Gastrocnemius medialis (tissue), 4 donors: ENCODE data around the gene RNU5D-1. TPM values are rescaled to one million over a fixed set of nuclear protein-coding genes. Genes with fewer than 3 reads are reported as not detected.
"Not testable (repeated sequence)": the region's sequence is repeated elsewhere in the genome, so short reads cannot be mapped to it uniquely, and the experiment has no call there.

Source experiments
- ATAC-seq, 2 donors: fragments of 150-250 bp; one replicate each; pipeline ENCODE4 v1.9.1; 2016
- DNase-seq, 2 donors: peaks; one replicate each; pipeline ENCODE4 v3.0.0-alpha.2; 2019
- H3K27ac ChIP-seq, 4 donors: fragments of 200-600 bp; sonication (generic); 1 replicate in 1 of 4; 2 replicates in 3 of 4; pipeline ENCODE4 v1.5.1; 2016 to 2018; ENCODE audit warnings: mild to moderate bottlenecking in 2 of 4, moderate library complexity in 1 of 4
- H3K27me3 ChIP-seq, 3 donors: fragments of 200-600 bp; sonication (generic) in 2 of 3; 1 replicate in 1 of 3; 2 replicates in 2 of 3; pipeline versions ENCODE4 v1.5.1 to v1.6.0; 2016 to 2019; ENCODE audit warnings: mild to moderate bottlenecking in 1 of 3, moderate library complexity in 1 of 3
- H3K36me3 ChIP-seq, 2 donors: fragments of 200-600 bp; sonication (generic) in 1 of 2; one replicate each; pipeline ENCODE4 v1.5.1; 2017 to 2018
- H3K4me1 ChIP-seq, 2 donors: fragments of 200-600 bp; sonication (generic) in 1 of 2; one replicate each; pipeline ENCODE4 v1.5.1; 2016 to 2017; ENCODE audit warnings: mild to moderate bottlenecking in 2 of 2
- H3K4me3 ChIP-seq, 4 donors: fragments of 200-600 bp; sonication (generic) in 3 of 4; 1 replicate in 1 of 4; 2 replicates in 3 of 4; pipeline ENCODE4 v1.5.1; 2016 to 2019; ENCODE audit warnings: mild to moderate bottlenecking in 2 of 4
- H3K9me3 ChIP-seq, 3 donors: fragments of 200-600 bp; sonication (generic) in 2 of 3; 1 replicate in 1 of 3; 2 replicates in 2 of 3; pipeline ENCODE4 v1.5.1; 2016 to 2019
- POLR2A ChIP-seq, 2 donors: fragments of 450-650 bp; IDR thresholded peaks; one replicate each; pipeline ENCODE4 v1.6.1; 2017; ENCODE audit warnings: antibody characterized with exemption in 2 of 2, mild to moderate bottlenecking in 2 of 2, moderate library complexity in 2 of 2
- in situ Hi-C, 4 donors: fragments of 200-750 bp; cut with MboI; loops; one replicate each; pipeline versions ENCODE4 v1.15.0 to v1.8.0; 2017; ENCODE audit warnings: low sequenced_read_pairs in 4 of 4
- intact Hi-C: fragments of 100-400 bp; cut with DNase I; formaldehyde crosslinking; loops from one replicate; pipeline ENCODE4 v1.15.1; 2023; ENCODE audit warnings: low total_unique reads
- total RNA-seq, 4 donors: library from RNA; depleted of rRNA; stranded (reverse); fragments of >200 nt; gene quantifications; one replicate each; pipeline versions ENCODE4 v1.1.0 to v1.2.3, GENCODE V29; 2016
- TF ChIP-seq, protein P1 (sequence below), 5 experiments: fragments of 450-650 bp in 3 of 5; fragments of 200-600 bp in 2 of 5; sonication (generic) in 2 of 5; IDR thresholded peaks in 4 of 5; conservative IDR thresholded peaks in 1 of 5; 1 replicate in 4 of 5; 2 replicates in 1 of 5; pipeline ENCODE4 v1.5.1; 2016 to 2019; ENCODE audit warnings: antibody characterized with exemption in 5 of 5, mild to moderate bottlenecking in 3 of 5, moderate library complexity in 3 of 5

RNU5D-1 gene
- total RNA-seq, 4 donors from 2014 or later = not detected

GRCh38 chr1:44775930-44776729 lies 45.2 kb upstream of the RNU5D-1 start:
- H3K9me3 ChIP-seq = no peaks in the 10 kb centered on the region
- peaks cover 9 to 12% of the 10 kb centered on the region in 2 donors for H3K4me1 ChIP-seq
- H3K27me3 ChIP-seq = no peaks in the 10 kb centered on the region
- TF ChIP-seq, protein P1, sequence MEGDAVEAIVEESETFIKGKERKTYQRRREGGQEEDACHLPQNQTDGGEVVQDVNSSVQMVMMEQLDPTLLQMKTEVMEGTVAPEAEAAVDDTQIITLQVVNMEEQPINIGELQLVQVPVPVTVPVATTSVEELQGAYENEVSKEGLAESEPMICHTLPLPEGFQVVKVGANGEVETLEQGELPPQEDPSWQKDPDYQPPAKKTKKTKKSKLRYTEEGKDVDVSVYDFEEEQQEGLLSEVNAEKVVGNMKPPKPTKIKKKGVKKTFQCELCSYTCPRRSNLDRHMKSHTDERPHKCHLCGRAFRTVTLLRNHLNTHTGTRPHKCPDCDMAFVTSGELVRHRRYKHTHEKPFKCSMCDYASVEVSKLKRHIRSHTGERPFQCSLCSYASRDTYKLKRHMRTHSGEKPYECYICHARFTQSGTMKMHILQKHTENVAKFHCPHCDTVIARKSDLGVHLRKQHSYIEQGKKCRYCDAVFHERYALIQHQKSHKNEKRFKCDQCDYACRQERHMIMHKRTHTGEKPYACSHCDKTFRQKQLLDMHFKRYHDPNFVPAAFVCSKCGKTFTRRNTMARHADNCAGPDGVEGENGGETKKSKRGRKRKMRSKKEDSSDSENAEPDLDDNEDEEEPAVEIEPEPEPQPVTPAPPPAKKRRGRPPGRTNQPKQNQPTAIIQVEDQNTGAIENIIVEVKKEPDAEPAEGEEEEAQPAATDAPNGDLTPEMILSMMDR (IDR thresholded peaks at IDR 0.05 in 4 of 5, conservative IDR thresholded peaks at IDR 0.05 in 1 of 5) = no peak
- TF ChIP-seq POLR2A (IDR thresholded peaks at IDR 0.05) = peak in 1 of 2 donors; percentile 5
- peaks cover 0 to 41% of the 10 kb centered on the region in 2 donors for H3K36me3 ChIP-seq
- H3K4me3 ChIP-seq = peak overlapping the region; percentile 74 to 99 (median 85)
- intact Hi-C loops (loop anchor here (2.0 to 5.0 kb wide), 4 partner anchors 37 to 824 kb away; partner anchors contain the start of genes KIF2C and RNU5D-1), in situ Hi-C loops (loop anchor here in 1 of 4 donors (25.0 kb wide), 2 partner anchors 211 to 736 kb away; partner anchors contain the start of genes CCDC163, EIF2B3, MMACHC and PRDX1)
- peak overlapping the region; percentile 91 to 100 (median 97) for H3K27ac ChIP-seq
- ATAC-seq = peak; percentile 21 to 36
- peak in 1 of 2 donors; percentile 52 for DNase-seq

GRCh38 chr1:44775078-44775929 lies 44.3 kb upstream of the RNU5D-1 start, which contains the start of gene RPS8:
TSS of gene RPS8 (plus strand) at chr1:44775540. CDS start at chr1:44775597, 57 bp downstream.
- in situ Hi-C loops (loop anchor here in 1 of 4 donors (25.0 kb wide), 2 partner anchors 212 to 737 kb away; partner anchors contain the start of genes CCDC163, EIF2B3, MMACHC and PRDX1), intact Hi-C loops (loop anchor here (2.0 to 5.0 kb wide), 4 partner anchors 37 to 823 kb away; partner anchors contain the start of genes KIF2C and RNU5D-1)
- H3K36me3 ChIP-seq = peaks cover 0 to 40% of the 10 kb centered on the region in 2 donors

DNA sequence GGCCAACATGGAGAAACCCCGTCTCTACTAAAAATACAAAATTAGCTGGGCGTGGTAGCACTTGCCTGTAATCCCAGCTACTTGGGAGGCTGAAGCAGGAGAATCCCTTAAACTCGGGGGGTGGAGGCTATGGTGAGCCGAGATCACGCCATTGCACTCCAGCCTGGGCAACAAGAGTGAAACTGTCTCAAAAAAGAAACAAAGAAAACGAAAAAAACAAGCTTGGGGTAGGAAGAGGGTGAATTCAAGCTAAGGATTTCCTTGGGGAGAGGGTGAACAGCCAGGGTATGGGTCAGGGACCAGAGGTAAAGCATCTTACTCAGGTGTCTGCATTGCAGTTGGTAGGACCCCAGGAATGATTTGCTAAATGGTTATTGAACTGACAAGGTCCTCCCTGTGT lies 35.5 kb upstream of the RNU5D-1 start:
- DNase-seq, ATAC-seq, H3K27ac ChIP-seq, H3K4me1 ChIP-seq, in situ Hi-C loops, intact Hi-C loops, H3K9me3 ChIP-seq, H3K36me3 ChIP-seq, H3K27me3 ChIP-seq, H3K4me3 ChIP-seq: not testable (repeated sequence)

More at GRCh38 chr1:44775078-44775929, 44.3 kb upstream of the RNU5D-1 start, which contains the start of gene RPS8:
- no peaks in the 10 kb centered on the region for H3K27me3 ChIP-seq
- H3K9me3 ChIP-seq = no peaks in the 10 kb centered on the region
- H3K27ac ChIP-seq = peak within 1 kb of the TSS; percentile 91 to 100 (median 97)
- peak; percentile 95 to 97 for TF ChIP-seq POLR2A (IDR thresholded peaks at IDR 0.05)
- TF ChIP-seq, protein P1 (IDR thresholded peaks at IDR 0.05 in 4 of 5, conservative IDR thresholded peaks at IDR 0.05 in 1 of 5) = peak in 2 of 5 experiments; percentile 5 to 36
- peak within 1 kb of the TSS; percentile 74 to 99 (median 85) for H3K4me3 ChIP-seq
- peak; percentile 91 to 93 for DNase-seq
- ATAC-seq = peak; percentile 94 to 96
- H3K4me1 ChIP-seq = peaks cover 9 to 12% of the 10 kb centered on the region in 2 donors

- no peak for ATAC-seq
- no peak for DNase-seq
- Histone ChIP-seq H3K27me3 (no peaks in the 10 kb centered on the region), H3K4me3 (no peak overlapping the region), H3K27ac (no peak overlapping the region), H3K4me1 (peaks cover 0 to 4% of the 10 kb centered on the region in 2 donors), H3K36me3 (no peaks in the 10 kb centered on the region), H3K9me3 (no peaks in the 10 kb centered on the region)
- in situ Hi-C loops = no loop called here
- intact Hi-C loops = no loop called here
- TF ChIP-seq POLR2A (IDR thresholded peaks at IDR 0.05) = no peak
- TF ChIP-seq, protein P1 (IDR thresholded peaks at IDR 0.05 in 4 of 5, conservative IDR thresholded peaks at IDR 0.05 in 1 of 5) = no peak
Measured at GRCh38 chr1:44760876-44761275, 29.9 kb upstream of the RNU5D-1 start.
